Cardiac fibroblast (primary cell): ENCODE results near the gene MINDY1.

Experiments
- DNase-seq, 2 donors: peaks; one replicate each; pipeline versions ENCODE4 v3.0.0 to v3.0.0-alpha.2; 2010; ENCODE audit warnings: low read depth in 2 of 2
- H3K4me3 ChIP-seq, 2 donors: replicated peaks in 1 of 2; 1 replicate in 1 of 2; 2 replicates in 1 of 2; pipeline ENCODE4 v1.5.1; 2011; ENCODE audit warnings: low read depth in 2 of 2, low read length in 2 of 2, mild to moderate bottlenecking in 2 of 2, moderate library complexity in 1 of 2
- CTCF ChIP-seq: IDR thresholded peaks from one replicate; pipeline ENCODE4 v1.5.1; 2011; ENCODE audit warnings: low read depth, mild to moderate bottlenecking, low read length, inconsistent platforms

The MINDY1 gene

GRCh38 chr1:150957666-150958065 is 49.0 kb downstream of the MINDY1 start:
- H3K4me3 ChIP-seq = no peak overlapping the region
- DNase-seq = no peak
- TF ChIP-seq CTCF = no peak

- no peak overlapping the region for H3K4me3 ChIP-seq
- DNase-seq = peak in 1 of 2 donors; percentile 31
- no peak for TF ChIP-seq CTCF
Measured at GRCh38 chr1:150955280-150955679, 51.4 kb downstream of the MINDY1 start.

GRCh38 chr1:150954708-150955107 is 52.0 kb downstream of the MINDY1 start:
- H3K4me3 ChIP-seq = no peak overlapping the region
- no peak for TF ChIP-seq CTCF
- DNase-seq = no peak
